GM12873 (cell line): Measurements from ENCODE around the gene GSK3A.

Experiments
- TF ChIP-seq, protein P1 (sequence below): IDR thresholded peaks from 2 replicates; pipeline ENCODE4 v1.5.1; 2012; ENCODE audit warnings: low read depth, mild to moderate bottlenecking, moderate library complexity, low read length, control low read depth; ENCODE audit not compliant: insufficient read depth; ENCODE audit errors: missing control alignments

The GSK3A gene

DNA sequence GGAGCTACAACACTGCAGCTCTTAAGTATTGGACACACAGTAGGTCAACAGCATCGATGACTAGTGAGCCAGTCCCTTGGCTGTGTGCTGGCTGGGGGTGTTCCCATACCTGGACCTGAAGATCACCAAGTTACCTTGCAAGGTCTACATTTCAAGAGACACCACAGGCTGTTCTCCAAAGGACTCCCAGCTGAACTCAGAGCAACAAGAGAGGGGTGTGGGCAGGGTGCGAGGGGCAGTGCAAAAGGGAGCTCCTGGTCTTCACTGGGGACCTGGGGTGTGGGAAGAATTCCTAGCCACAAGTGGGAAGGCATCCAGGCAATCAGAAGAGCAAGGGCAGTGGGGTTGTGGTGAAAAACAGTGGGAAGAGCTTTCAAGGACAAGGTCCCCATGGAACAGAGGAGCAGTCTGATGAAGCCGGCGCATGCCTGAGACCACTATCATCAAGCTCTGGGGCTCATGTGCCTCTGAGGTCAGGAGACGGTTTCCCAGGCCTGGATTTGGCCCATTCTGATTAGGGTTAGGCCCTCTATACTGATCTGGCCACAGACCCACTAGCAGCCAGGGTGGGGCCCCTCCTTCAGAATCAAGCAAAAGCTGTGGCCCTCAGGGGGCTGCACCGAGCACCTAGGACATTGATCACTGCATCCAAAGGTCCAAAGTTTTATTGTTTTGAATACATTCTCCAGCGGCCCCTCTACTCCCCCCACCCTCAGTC lies 4.7 kb upstream of the GSK3A start:
- TF ChIP-seq, protein P1, sequence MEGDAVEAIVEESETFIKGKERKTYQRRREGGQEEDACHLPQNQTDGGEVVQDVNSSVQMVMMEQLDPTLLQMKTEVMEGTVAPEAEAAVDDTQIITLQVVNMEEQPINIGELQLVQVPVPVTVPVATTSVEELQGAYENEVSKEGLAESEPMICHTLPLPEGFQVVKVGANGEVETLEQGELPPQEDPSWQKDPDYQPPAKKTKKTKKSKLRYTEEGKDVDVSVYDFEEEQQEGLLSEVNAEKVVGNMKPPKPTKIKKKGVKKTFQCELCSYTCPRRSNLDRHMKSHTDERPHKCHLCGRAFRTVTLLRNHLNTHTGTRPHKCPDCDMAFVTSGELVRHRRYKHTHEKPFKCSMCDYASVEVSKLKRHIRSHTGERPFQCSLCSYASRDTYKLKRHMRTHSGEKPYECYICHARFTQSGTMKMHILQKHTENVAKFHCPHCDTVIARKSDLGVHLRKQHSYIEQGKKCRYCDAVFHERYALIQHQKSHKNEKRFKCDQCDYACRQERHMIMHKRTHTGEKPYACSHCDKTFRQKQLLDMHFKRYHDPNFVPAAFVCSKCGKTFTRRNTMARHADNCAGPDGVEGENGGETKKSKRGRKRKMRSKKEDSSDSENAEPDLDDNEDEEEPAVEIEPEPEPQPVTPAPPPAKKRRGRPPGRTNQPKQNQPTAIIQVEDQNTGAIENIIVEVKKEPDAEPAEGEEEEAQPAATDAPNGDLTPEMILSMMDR: no peak

DNA sequence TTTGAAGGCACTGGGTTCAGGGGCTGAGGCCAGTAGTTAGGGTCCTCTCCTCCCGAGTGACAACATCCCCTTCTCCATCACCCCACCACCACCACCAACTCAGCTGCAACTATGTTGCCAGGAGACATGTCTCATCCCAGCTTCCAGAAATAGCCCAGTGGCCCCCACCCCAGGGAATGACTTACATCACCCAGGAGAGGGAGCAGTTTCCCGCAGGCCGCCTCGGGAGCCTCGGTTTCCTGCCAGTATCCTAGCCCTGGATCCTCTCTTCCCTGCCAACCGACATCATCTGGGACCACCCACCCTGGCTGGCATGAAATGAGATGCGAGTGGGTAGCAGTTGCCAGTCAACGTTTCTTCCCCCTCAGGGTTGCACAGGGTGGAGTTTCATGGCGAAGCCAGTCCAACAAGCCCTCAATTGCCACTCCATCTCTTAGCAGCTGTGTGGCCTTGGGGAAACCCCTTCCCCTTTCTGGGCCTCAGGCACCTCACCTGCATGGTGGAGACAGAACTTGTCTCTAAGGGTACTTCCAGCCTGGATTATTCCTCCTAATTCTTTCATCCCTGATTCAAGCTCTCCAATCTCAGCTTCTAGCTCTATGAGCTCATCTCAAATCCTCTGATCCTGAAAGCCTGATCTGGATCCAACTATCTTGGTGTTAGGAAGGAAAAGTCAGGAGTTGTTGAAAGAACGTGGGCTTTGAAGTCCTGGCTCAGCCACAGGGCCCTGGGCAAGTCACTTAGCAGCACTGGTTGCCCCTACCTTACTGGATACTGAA lies 3.9 kb upstream of the GSK3A start:
- TF ChIP-seq, protein P1: no peak

DNA sequence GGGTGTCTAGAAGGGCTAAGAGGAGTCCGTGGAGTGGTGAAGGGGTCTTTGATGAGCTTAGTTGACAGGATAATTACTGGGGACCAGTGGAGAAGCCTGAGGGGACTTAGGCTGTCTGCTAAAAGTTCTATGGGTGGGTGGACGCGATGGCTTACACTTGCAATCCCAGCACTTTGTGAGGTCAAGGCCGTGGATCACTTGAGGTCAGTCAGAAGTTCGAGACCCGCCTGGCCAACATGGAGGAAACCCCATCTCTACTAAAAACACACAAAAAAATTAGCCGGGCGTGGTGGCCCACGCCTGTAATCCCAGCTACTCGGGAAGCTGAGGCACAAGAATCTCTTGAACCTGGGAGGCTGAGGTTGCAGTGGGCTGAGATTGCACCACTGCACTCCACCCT lies 2.8 kb upstream of the GSK3A start:
- TF ChIP-seq, protein P1: no peak

DNA sequence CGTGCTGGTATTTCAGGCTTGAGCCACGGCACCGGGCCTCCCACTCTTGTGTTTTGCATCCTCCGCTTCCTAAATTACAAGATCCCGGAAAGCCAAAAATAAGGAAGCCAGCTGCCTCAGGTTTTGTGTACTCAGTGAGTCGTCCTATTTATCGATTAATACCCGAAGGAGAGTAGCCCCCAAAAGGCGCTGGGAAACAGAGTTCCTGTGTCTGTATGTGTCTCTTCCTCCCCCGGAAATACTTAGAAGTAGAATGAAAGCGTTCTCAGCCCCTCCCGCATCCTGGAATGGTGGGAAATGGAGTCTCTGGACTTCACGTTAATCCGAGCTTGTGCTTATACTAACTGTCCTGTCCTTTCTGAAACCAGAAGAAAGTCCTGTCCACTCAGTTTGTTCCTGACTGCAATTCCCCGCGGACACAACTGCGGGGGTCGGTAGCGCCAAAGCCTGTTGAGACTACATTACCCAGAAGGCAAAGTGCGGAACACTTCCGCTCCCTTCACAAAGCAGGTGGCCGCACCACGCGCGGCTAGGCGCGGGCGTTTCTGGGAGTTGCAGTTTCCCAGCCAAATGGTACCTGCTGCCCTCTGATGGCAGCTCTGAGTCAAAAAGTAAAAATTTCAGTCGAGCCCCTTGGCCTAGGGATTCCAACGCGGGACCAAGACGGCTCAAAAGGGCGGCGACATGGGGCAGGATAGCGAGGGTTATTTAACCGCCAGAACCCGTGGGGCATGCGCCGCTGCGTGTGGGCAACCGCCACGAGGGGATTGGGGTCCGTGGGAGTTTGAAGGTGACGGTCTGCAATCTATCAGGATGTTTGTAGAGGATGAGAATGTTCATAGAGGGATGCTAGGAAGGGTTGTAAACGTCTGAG lies 2.2 kb upstream of the GSK3A start:
- TF ChIP-seq, protein P1: peak; percentile 70

DNA sequence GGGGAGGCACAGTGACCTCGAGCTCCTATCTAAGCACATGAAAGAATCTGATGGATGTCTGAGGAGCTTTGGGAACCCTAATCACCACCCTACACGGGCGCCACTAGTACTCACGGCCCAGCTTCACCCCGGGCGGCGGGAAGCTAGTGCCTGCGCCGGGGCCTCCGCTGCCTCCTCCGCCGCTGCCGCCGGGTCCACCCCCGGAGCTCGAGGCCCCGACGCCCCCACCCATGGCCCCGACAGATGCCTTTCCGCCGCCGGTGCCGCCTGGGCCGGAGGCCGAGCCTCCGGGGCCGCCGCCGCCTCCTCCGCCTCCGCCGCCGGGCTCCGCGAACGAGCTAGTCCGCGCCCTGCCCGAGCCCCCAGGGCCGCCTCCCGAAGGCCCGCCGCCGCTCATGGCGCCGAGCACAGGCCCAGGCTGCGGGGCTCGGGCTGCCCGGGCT lies 312 bp downstream of the GSK3A start:
- TF ChIP-seq, protein P1: no peak

DNA sequence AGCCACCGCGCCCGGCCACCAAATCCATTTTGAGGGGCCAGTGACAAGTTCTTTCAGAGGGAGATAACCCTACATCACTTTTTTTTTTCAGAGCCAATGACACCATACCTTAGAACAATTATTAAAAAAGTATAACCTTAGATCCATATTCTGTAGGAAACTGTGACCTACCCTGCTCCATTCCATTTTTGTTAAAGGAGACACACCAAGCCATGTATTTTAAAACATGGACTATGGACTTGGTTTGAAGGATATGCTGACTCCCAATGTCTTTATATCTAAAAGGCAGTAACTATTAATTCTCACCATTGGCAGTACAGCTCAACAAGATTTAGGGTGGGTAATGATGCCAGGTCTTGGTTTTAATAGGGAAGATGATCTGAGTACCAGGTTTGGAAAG lies 1.1 kb downstream of the GSK3A start:
- TF ChIP-seq, protein P1: no peak
